Panc1 (cell line): ENCODE measurements around the gene SDHD. TPM values are rescaled to one million over a fixed set of nuclear protein-coding genes. Genes with fewer than 3 reads are reported as not detected.

Experiments used
- ATAC-seq: fragments of 200-7000 bp; cut with Tn5 transposase; 2 replicates; pipeline ENCODE4 v1.9.1; 2020; ENCODE audit warnings: mild to moderate bottlenecking, moderate library complexity
- BruUV-seq: library from RNA; stranded (reverse); fragments of 400-500 nt; replicated peaks from 2 replicates; lab custom pipeline; 2021; lab: Mats Ljungman, UMichigan
- CTCF ChIA-PET: fragments of 300-600 bp; sonication (Branson Sonifier 250); formaldehyde crosslinking; loops from one replicate; lab custom pipeline; 2022; ENCODE audit warnings: antibody characterized with exemption; lab: Charles Lee
- POLR2A ChIA-PET: fragments of 300-600 bp; sonication (Branson Sonifier 250); formaldehyde crosslinking; loops from one replicate; lab custom pipeline; 2022; ENCODE audit warnings: antibody characterized with exemption; lab: Charles Lee
- DNase-seq: peaks from one replicate; pipeline ENCODE4 v3.0.0-alpha.2; 2010; ENCODE audit warnings: low read depth, low spot score
- H3K27ac ChIP-seq: 2 replicates; pipeline ENCODE4 v1.5.1; 2011; ENCODE audit warnings: mild to moderate bottlenecking, low read length, inconsistent platforms
- H3K27me3 ChIP-seq: fragments of 200-500 bp; sonication (Bioruptor generic); 2 replicates; pipeline ENCODE4 v1.6.0; 2014; ENCODE audit warnings: low read length, inconsistent platforms; ENCODE audit not compliant: control insufficient read depth, insufficient read depth
- H3K36me3 ChIP-seq: fragments of 200-500 bp; sonication (Bioruptor generic); 2 replicates; pipeline ENCODE4 v1.5.1; 2014; ENCODE audit warnings: inconsistent platforms, mild to moderate bottlenecking, low read length, moderate library complexity; ENCODE audit not compliant: control insufficient read depth, insufficient read depth
- H3K4me1 ChIP-seq: 2 replicates; pipeline ENCODE4 v1.5.1; 2011; ENCODE audit warnings: inconsistent platforms, mild to moderate bottlenecking, low read length, moderate library complexity; ENCODE audit not compliant: control insufficient read depth, insufficient read depth
- H3K4me3 ChIP-seq, 2 experiments: 2 replicates each; pipeline ENCODE4 v1.5.1; 2011 to 2012; ENCODE audit warnings: low read depth in 2 of 2, low read length in 2 of 2, mild to moderate bottlenecking in 2 of 2, inconsistent platforms in 1 of 2, moderate library complexity in 1 of 2
- H3K9me3 ChIP-seq: fragments of 200-500 bp; sonication (Bioruptor generic); 2 replicates; pipeline ENCODE4 v1.5.1; 2014; ENCODE audit warnings: low read depth, mild to moderate bottlenecking, inconsistent platforms, low read length, moderate library complexity; ENCODE audit not compliant: control insufficient read depth, insufficient read depth
- CTCF ChIP-seq: fragments of 450-650 bp; IDR thresholded peaks from 2 replicates; pipeline ENCODE4 v1.5.1; 2017; ENCODE audit warnings: mild to moderate bottlenecking
- POLR2AphosphoS5 ChIP-seq: IDR thresholded peaks from 2 replicates; pipeline ENCODE4 v1.6.1; 2012; ENCODE audit warnings: mild to moderate bottlenecking, low read depth, low read length, moderate library complexity
- SIN3A ChIP-seq: IDR thresholded peaks from 2 replicates; pipeline ENCODE4 v1.6.1; 2012; ENCODE audit warnings: low read depth, mild to moderate bottlenecking, low read length, moderate library complexity, borderline replicate concordance; ENCODE audit not compliant: insufficient read depth
- TCF7L2 ChIP-seq: IDR thresholded peaks from 2 replicates; pipeline ENCODE4 v1.6.1; 2011; ENCODE audit warnings: mild to moderate bottlenecking, low read depth, low read length, inconsistent platforms
- in situ Hi-C: cut with HindIII; loops from 2 replicates; pipeline ENCODE4 v1.10.0; 2016; ENCODE audit warnings: low sequenced_read_pairs, low pct_unique_long_range_greater_than_20kb
- intact Hi-C: fragments of 100-400 bp; cut with micrococcal nuclease; formaldehyde crosslinking; loops from one replicate; pipeline ENCODE4 v1.10.0; 2022; ENCODE audit not compliant: unreplicated experiment
- total RNA-seq: library from RNA; stranded (reverse); gene quantifications from one replicate; pipeline ENCODE4 v1.2.1, GENCODE V29; 2021; ENCODE audit not compliant: unreplicated experiment
- TF ChIP-seq, protein P1 (sequence below), 2 experiments: IDR thresholded peaks; 2 replicates each; pipeline ENCODE4 v1.6.1; 2011 to 2012; ENCODE audit warnings: low read depth in 2 of 2, control low read depth in 1 of 2, low read length in 1 of 2, mild to moderate bottlenecking in 1 of 2, moderate library complexity in 1 of 2; ENCODE audit not compliant: insufficient read depth in 1 of 2

Gene SDHD
- total RNA-seq, 1 experiment from 2014 or later, result 166 TPM

- intact Hi-C loops (no loop called here), in situ Hi-C loops (no loop called here)
- peaks cover 34% of the 10 kb centered on the region for H3K36me3 ChIP-seq
- ATAC-seq, result no peak
- H3K4me3 ChIP-seq, result no peak overlapping the region
- H3K27me3 ChIP-seq, result no peaks in the 10 kb centered on the region
- no peaks in the 10 kb centered on the region for H3K9me3 ChIP-seq
- POLR2A ChIA-PET, result no interaction called here
- TF ChIP-seq SIN3A (no peak), TCF7L2 (no peak)
- TF ChIP-seq, protein P1, sequence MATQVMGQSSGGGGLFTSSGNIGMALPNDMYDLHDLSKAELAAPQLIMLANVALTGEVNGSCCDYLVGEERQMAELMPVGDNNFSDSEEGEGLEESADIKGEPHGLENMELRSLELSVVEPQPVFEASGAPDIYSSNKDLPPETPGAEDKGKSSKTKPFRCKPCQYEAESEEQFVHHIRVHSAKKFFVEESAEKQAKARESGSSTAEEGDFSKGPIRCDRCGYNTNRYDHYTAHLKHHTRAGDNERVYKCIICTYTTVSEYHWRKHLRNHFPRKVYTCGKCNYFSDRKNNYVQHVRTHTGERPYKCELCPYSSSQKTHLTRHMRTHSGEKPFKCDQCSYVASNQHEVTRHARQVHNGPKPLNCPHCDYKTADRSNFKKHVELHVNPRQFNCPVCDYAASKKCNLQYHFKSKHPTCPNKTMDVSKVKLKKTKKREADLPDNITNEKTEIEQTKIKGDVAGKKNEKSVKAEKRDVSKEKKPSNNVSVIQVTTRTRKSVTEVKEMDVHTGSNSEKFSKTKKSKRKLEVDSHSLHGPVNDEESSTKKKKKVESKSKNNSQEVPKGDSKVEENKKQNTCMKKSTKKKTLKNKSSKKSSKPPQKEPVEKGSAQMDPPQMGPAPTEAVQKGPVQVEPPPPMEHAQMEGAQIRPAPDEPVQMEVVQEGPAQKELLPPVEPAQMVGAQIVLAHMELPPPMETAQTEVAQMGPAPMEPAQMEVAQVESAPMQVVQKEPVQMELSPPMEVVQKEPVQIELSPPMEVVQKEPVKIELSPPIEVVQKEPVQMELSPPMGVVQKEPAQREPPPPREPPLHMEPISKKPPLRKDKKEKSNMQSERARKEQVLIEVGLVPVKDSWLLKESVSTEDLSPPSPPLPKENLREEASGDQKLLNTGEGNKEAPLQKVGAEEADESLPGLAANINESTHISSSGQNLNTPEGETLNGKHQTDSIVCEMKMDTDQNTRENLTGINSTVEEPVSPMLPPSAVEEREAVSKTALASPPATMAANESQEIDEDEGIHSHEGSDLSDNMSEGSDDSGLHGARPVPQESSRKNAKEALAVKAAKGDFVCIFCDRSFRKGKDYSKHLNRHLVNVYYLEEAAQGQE (IDR thresholded peaks at IDR 0.05; ENCODE audit: insufficient read depth in 1 of 2, low read depth in 2 of 2, low read length in 1 of 2), result no peak
- BruUV-seq, result no TSS peak
- H3K4me1 ChIP-seq, result no peaks in the 10 kb centered on the region
- no peak for DNase-seq
- H3K27ac ChIP-seq, result no peak overlapping the region
- CTCF ChIA-PET, result no interaction called here
These were observed 28.6 kb upstream of the SDHD start for GRCh38 chr11:112058103-112058502.

GRCh38 chr11:112062923-112063322, 23.8 kb upstream of the SDHD start:
- ATAC-seq (no peak), DNase-seq (no peak)
- TF ChIP-seq TCF7L2 (no peak), POLR2AphosphoS5 (no peak), CTCF (no peak), SIN3A (no peak)
- TF ChIP-seq, protein P1 (IDR thresholded peaks at IDR 0.05; ENCODE audit: insufficient read depth in 1 of 2, low read depth in 2 of 2, low read length in 1 of 2), result no peak
- intact Hi-C loops (no loop called here), in situ Hi-C loops (no loop called here)
- no peaks in the 10 kb centered on the region for H3K9me3 ChIP-seq
- ChIA-PET POLR2A (no interaction called here), CTCF (no interaction called here)
- no peaks in the 10 kb centered on the region for H3K27me3 ChIP-seq
- BruUV-seq, result TSS peak; percentile 70
- H3K36me3 ChIP-seq, result peaks cover 39% of the 10 kb centered on the region
- no peaks in the 10 kb centered on the region for H3K4me1 ChIP-seq
- no peak overlapping the region for H3K27ac ChIP-seq
- no peak overlapping the region for H3K4me3 ChIP-seq
